PC-3 (cell line): ENCODE data around the gene ACTR1A.

Experiments
- CTCF ChIP-seq: fragments of 300-600 bp; sonication (generic); conservative IDR thresholded peaks from 2 replicates; pipeline ENCODE4 v1.5.1; 2017; ENCODE audit warnings: antibody characterized with exemption, low read depth, mild to moderate bottlenecking, low read length
- EZH2 ChIP-seq: fragments of 300-600 bp; sonication (generic); IDR thresholded peaks from one replicate; pipeline ENCODE4 v1.6.1; 2017; ENCODE audit warnings: antibody characterized with exemption, mild to moderate bottlenecking, low read length; ENCODE audit not compliant: unreplicated experiment
- EZH2phosphoT487 ChIP-seq: fragments of 300-600 bp; sonication (generic); IDR thresholded peaks from 2 replicates; pipeline ENCODE4 v1.6.1; 2018; ENCODE audit warnings: mild to moderate bottlenecking, antibody characterized with exemption, low read length, borderline replicate concordance

- TF ChIP-seq CTCF: no peak
- TF ChIP-seq EZH2: no peak
- TF ChIP-seq EZH2phosphoT487: no peak
Measured at GRCh38 chr10:102514487-102515311, 12.2 kb upstream of the ACTR1A start.
